Progenitor cell of endocrine pancreas (in vitro differentiated cells): Measurements from ENCODE around the gene PLEKHH2. TPM values are rescaled to one million over a fixed set of nuclear protein-coding genes. Genes with fewer than 3 reads are reported as not detected.
"Not testable (repeated sequence)": the region's sequence is repeated elsewhere in the genome, so short reads cannot be mapped to it uniquely, and the experiment has no call there.

Experiments
- DNase-seq: peaks from one replicate; pipeline ENCODE4 v3.0.0; 2021; ENCODE audit warnings: low spot score; ENCODE audit not compliant: unreplicated experiment
- H3K27ac Mint-ChIP-seq: 2 replicates; pipeline ENCODE4 v1.8.0; 2021; ENCODE audit warnings: mild to moderate bottlenecking, moderate library complexity, mixed read lengths
- H3K27me3 Mint-ChIP-seq: 2 replicates; pipeline ENCODE4 v1.8.0; 2021; ENCODE audit warnings: mixed read lengths
- H3K36me3 Mint-ChIP-seq: 2 replicates; pipeline ENCODE4 v1.8.0; 2022; ENCODE audit warnings: mixed read lengths; ENCODE audit not compliant: insufficient read depth
- H3K4me1 Mint-ChIP-seq: 2 replicates; pipeline ENCODE4 v1.8.0; 2021; ENCODE audit warnings: low read depth, mixed read lengths
- H3K4me3 Mint-ChIP-seq: 2 replicates; pipeline ENCODE4 v1.8.0; 2021; ENCODE audit warnings: low read depth, mild to moderate bottlenecking, moderate library complexity, mixed read lengths
- H3K9me3 Mint-ChIP-seq: 2 replicates; pipeline ENCODE4 v1.8.0; 2021; ENCODE audit warnings: low read depth, mixed read lengths
- total RNA-seq: library from RNA; stranded (reverse); gene quantifications from 2 replicates; pipeline ENCODE4 v1.2.1, GENCODE V29; 2021
- TF ChIP-seq, protein P1 (sequence below): fragments of 200-600 bp; sonication (generic); IDR thresholded peaks from one replicate; pipeline ENCODE4 v1.5.0; 2021; ENCODE audit warnings: antibody characterized with exemption, mild to moderate bottlenecking; ENCODE audit not compliant: unreplicated experiment

Gene PLEKHH2
- total RNA-seq, 1 donor from 2014 or later, result 9.0 TPM

DNA sequence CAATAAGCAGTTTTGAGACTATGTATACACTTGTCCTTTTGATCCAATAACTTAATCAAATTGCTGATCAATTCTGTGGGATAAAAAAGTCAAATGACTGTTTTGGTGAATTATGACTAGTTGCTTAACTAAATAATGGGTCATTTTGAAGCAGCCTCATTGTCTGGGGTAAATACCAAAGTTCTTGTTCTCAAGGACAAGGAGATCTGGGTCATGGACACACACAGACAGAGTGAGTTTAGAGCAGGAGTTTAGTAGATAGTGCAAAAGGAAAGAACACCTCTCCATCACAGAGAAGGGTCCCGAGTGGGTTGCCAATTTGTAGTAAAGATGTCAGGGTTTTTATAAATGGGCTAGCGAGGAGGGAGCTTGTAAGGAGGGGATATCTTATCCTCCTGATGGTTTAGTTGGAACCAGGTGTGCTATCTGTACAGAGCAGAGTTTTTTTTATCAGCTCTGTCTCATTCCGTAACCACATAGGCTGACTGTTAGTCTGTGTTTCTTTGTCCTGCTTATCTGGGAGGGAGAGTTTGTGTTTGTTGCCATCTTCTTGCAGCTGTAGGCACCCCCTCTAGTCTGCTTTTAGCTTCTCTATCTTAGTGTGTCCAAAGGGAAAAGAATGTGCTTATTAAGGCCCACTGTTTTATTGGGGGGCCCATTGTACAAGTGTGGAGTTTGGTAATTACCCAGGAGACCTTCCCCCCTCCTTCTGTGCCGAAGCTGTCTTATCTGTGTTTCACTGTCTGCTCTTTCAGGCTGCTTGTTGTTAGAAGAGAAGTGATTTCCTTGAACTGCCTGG lies 87.9 kb downstream of the PLEKHH2 start:
- H3K9me3 Mint-ChIP-seq, result no peaks in the 10 kb centered on the region
- TF ChIP-seq, protein P1, sequence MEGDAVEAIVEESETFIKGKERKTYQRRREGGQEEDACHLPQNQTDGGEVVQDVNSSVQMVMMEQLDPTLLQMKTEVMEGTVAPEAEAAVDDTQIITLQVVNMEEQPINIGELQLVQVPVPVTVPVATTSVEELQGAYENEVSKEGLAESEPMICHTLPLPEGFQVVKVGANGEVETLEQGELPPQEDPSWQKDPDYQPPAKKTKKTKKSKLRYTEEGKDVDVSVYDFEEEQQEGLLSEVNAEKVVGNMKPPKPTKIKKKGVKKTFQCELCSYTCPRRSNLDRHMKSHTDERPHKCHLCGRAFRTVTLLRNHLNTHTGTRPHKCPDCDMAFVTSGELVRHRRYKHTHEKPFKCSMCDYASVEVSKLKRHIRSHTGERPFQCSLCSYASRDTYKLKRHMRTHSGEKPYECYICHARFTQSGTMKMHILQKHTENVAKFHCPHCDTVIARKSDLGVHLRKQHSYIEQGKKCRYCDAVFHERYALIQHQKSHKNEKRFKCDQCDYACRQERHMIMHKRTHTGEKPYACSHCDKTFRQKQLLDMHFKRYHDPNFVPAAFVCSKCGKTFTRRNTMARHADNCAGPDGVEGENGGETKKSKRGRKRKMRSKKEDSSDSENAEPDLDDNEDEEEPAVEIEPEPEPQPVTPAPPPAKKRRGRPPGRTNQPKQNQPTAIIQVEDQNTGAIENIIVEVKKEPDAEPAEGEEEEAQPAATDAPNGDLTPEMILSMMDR, result no peak
- no peaks in the 10 kb centered on the region for H3K27me3 Mint-ChIP-seq
- H3K4me1 Mint-ChIP-seq, result peaks cover 22% of the 10 kb centered on the region
- no peaks in the 10 kb centered on the region for H3K36me3 Mint-ChIP-seq
- peak overlapping the region; percentile 89 for H3K27ac Mint-ChIP-seq
- H3K4me3 Mint-ChIP-seq, result peak overlapping the region; percentile 33
- DNase-seq, result no peak

DNA sequence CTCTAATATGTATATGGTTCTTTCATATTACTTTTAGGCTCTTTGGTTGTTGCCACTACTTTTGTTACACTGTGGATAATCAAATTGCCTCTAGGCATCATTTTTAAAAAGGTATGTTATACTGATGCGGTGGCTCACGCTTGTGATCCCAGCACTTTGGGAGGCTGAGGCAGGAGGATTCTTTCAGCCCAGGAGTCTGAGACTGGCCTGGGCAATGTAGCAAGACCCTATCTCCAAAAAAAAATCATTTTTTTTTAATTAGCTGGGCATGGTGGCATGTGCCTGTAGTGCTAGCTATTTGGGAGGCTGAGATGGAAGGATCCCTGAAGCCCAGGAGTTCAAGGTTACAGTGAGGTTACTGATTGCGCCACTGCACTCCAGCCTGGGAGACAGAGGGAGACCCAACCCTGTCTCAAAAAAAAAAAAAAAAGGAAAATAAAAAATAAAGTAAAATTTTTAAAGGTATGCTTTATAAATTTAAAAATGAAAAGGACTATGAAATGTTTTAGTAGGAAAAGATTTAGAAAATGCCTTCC lies 88.7 kb downstream of the PLEKHH2 start:
- no peak for DNase-seq
- H3K4me1 Mint-ChIP-seq, result peaks cover 22% of the 10 kb centered on the region
- H3K4me3 Mint-ChIP-seq, result no peak overlapping the region
- H3K27me3 Mint-ChIP-seq, result no peaks in the 10 kb centered on the region
- H3K9me3 Mint-ChIP-seq, result no peaks in the 10 kb centered on the region
- TF ChIP-seq, protein P1, result no peak
- H3K27ac Mint-ChIP-seq, result no peak overlapping the region
- no peaks in the 10 kb centered on the region for H3K36me3 Mint-ChIP-seq

DNA sequence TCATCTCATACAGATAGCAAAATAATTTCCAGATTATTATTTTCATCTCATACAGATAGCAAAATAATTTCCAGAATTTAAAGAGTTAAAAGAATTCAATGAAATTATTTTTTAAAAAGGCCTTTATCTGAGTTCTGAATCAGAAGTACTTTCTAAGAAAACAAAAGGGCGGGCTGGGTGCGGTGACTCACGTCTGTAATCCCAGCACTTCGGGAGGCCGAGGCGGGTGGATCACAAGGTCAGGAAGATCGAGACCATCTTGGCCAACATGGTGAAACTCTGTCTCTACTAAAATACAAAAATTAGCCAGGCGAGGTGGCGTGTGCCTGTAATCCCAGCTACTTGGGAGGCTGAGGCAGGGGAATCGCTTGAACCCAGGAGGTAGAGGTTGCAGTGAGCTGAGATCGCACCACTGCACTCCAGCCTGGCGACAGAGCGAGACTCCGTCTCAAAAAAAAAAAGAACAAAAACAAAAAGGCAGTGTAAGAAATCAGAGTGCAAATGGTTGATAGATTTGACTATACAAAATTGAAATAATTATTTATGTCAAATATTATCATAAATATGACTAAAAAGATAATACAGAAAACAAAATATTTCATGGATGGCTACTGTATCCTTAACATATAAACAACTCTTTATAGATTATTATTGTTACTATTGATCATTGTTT lies 90.0 kb downstream of the PLEKHH2 start:
- H3K27me3 Mint-ChIP-seq, H3K36me3 Mint-ChIP-seq, H3K9me3 Mint-ChIP-seq, H3K4me3 Mint-ChIP-seq, H3K27ac Mint-ChIP-seq, DNase-seq: not testable (repeated sequence)
- peaks cover 22% of the 10 kb centered on the region for H3K4me1 Mint-ChIP-seq

DNA sequence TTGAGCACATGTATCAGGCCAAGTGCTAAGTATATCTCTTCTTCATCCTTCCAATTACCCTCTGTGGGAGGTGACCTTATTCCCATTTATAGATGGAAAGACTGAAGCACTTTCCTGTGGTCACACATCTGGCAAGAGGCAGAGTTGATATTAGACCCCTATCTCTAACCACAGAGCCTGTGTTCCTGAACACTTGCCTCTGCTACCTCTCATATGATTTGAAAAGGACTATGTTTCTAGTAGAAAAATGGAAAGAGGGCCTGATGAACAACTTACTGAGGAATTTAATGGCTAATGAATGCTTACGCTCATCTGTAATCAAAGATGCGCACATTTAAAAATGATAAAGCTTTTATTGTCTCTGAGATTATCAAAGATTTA lies 90.6 kb downstream of the PLEKHH2 start:
- TF ChIP-seq, protein P1, result no peak
- H3K27ac Mint-ChIP-seq, result peak overlapping the region; percentile 44
- H3K36me3 Mint-ChIP-seq, result no peaks in the 10 kb centered on the region
- no peaks in the 10 kb centered on the region for H3K27me3 Mint-ChIP-seq
- no peaks in the 10 kb centered on the region for H3K9me3 Mint-ChIP-seq
- H3K4me3 Mint-ChIP-seq, result no peak overlapping the region
- H3K4me1 Mint-ChIP-seq, result peaks cover 22% of the 10 kb centered on the region
- DNase-seq, result no peak

DNA sequence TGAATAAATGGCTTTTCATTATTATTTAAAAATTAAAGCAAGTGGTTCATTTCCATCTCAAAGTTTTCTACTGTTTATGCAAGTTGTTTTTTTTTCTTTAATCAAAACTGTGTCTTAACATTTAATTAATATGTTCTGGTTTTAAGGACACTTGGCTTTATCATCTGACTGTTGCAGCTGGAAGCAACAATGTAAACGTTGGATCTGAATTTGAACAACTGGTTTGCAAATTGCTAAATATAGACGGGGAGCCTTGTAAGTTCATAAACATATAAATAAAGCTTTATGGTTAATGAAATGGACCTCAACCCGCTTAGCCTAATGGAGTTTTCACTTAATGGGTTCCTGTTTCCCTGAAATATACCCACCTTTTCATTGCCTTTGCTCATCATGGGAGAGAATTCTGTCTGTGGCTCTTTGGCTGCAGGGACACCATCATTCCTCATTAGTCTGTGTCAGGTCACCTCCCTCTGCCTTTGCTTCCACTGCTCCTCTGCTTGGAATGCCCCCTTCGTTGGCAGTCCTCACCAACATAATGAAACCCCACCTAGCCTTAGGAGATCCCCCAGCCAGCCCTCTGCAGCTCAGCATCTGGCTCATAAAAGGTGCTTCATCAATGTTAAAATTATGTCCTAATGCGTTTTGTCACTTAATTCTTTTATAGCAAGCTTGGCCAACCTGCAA lies 92.6 kb downstream of the PLEKHH2 start:
- no peaks in the 10 kb centered on the region for H3K9me3 Mint-ChIP-seq
- TF ChIP-seq, protein P1, result no peak
- no peak overlapping the region for H3K27ac Mint-ChIP-seq
- H3K36me3 Mint-ChIP-seq, result no peaks in the 10 kb centered on the region
- H3K4me1 Mint-ChIP-seq, result peaks cover 10% of the 10 kb centered on the region
- no peaks in the 10 kb centered on the region for H3K27me3 Mint-ChIP-seq
- no peak for DNase-seq
- no peak overlapping the region for H3K4me3 Mint-ChIP-seq
